ENCODE data around the gene MFSD8. TPM values are rescaled to one million over a fixed set of nuclear protein-coding genes. Genes with fewer than 3 reads are reported as not detected.
"Not testable (repeated sequence)": the region's sequence is repeated elsewhere in the genome, so short reads cannot be mapped to it uniquely, and the experiment has no call there.

The MFSD8 gene
- total RNA-seq, 1 donor from 2014 or later, result 18.7 TPM

DNA sequence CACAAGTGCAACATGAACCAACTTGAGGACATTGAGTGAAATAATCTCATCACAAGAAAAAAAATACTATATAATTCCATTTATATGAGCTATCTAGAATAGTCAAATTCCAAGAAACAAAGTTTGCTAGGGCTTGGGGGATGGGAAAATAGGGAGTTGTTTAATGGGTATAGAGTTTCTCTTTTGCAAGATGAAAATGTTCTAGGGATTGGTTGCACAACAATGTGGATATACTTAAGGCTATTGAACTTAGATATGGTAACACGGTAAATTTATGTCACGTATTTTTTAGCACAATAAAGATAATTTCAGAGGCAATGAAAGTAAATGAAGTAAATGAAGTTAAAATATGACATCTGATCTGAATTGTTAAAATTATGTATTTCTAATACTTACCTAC lies 7.9 kb downstream of the MFSD8 start:
- no peak for DNase-seq (ENCODE audit: low read depth)

- DNase-seq (ENCODE audit: low read depth), result no peak
Observed at GRCh38 chr4:127936974-127937373, 28.0 kb downstream of the MFSD8 start.

- not testable (repeated sequence) for DNase-seq (ENCODE audit: low read depth)
Observed at GRCh38 chr4:127931836-127932235, 33.1 kb downstream of the MFSD8 start.

GRCh38 chr4:127930175-127930574 lies 34.8 kb downstream of the MFSD8 start:
- DNase-seq (ENCODE audit: low read depth), result no peak

DNA sequence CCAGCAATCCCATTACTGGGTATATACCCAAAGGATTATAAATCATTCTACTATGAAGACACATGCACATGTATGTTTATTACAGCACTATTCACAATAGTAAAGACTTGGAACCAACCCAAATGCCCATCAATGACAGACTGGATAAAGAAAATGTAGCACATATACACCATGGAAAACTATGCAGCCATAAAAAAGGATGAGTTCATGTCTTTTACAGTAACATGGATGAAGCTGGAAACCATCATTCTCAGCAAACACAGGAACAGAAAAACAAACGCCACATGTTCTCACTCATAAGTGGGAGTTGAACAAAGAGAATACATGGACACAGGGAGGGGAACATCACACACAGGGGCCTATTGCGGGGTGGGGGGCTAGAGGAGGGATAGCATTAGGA lies 39.3 kb downstream of the MFSD8 start:
- DNase-seq (ENCODE audit: low read depth), result not testable (repeated sequence)

DNA sequence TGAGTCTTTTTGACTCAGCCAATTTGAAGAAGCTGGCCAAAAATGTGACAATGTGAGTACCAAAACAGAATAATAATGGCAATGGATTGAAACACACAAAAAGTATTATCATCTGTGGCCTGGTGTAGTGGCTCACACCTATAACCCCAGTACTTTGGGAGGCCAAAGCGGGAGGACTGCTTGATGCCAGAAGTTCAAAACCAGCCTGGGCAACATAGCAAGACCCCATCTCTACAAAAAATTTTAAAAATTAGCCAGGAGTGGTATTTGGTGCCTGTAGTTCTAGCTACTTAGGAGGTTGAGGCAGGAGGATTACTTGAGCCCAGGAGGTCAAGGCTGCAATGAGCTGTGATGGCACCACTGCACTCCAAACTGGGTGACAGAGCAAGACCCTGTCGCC lies 42.7 kb downstream of the MFSD8 start:
- no peak for DNase-seq (ENCODE audit: low read depth)

- DNase-seq (ENCODE audit: low read depth), result no peak
Observed at GRCh38 chr4:127920521-127920920, 44.5 kb downstream of the MFSD8 start.

- peak; percentile 71 for DNase-seq (ENCODE audit: low read depth)
Observed at GRCh38 chr4:127917151-127917550, 47.8 kb downstream of the MFSD8 start.

DNA sequence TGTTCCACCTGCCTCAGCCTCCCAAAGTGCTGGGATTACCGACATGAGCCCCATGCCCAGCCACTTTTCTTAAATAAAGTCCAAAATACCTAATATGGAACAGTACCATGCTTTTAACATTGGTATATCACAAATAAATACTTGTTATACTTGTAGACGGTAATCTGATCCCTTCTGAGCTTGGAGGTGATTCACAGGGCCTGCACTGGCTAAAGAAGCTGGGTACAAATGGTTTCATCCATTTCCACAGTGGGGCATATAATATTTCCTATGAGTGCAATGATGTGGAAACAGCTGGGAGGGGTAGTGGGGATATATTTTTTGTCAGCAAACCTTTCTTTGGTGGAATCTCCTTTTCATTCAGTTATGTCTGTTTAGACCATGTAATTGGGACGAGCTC lies 48.5 kb downstream of the MFSD8 start:
- DNase-seq (ENCODE audit: low read depth), result no peak

GRCh38 chr4:127905029-127905428 lies 59.9 kb downstream of the MFSD8 start:
- DNase-seq (ENCODE audit: low read depth), result no peak

DNA sequence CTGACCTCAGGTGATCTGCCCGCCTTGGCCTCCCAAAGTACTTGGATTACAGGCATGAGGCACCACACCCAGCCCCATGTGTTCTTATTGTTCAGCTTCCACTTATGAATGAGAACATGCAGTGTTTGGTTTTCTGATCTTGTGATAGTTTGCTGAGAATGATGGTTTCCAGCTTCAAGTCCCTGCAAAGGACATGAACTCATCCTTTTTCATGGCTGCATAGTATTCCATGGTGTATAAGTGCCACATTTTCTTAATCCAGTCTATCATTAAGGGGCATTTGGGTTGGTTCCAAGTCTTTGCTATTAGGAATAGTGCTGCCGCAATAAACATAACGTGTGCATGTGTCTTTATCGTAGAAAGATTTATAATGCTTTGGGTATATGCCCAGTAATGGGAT lies 65.3 kb downstream of the MFSD8 start:
- not testable (repeated sequence) for DNase-seq (ENCODE audit: low read depth)

DNA sequence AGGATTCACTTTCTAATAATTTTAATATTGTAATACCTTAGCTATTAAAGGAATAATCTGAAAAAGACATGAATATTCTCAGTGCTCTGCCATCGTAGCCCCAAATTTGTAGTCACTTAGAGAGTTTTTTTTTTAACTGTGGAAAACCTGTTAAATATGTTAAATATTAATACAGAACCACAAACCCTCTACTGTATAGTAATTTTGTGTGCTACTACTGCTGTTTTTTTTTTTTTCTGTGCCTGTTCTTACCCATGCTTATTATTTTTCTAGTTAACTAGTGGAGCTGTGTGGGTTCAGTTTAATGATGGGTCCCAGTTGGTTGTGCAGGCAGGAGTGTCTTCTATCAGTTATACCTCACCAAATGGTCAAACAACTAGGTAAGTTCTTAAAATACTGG lies 68.4 kb downstream of the MFSD8 start:
- no peak for DNase-seq (ENCODE audit: low read depth)

- no peak for DNase-seq (ENCODE audit: low read depth)
Observed at GRCh38 chr4:127896069-127896468, 68.9 kb downstream of the MFSD8 start.

GRCh38 chr4:127889903-127890302 lies 75.1 kb downstream of the MFSD8 start:
- no peak for DNase-seq (ENCODE audit: low read depth)

DNA sequence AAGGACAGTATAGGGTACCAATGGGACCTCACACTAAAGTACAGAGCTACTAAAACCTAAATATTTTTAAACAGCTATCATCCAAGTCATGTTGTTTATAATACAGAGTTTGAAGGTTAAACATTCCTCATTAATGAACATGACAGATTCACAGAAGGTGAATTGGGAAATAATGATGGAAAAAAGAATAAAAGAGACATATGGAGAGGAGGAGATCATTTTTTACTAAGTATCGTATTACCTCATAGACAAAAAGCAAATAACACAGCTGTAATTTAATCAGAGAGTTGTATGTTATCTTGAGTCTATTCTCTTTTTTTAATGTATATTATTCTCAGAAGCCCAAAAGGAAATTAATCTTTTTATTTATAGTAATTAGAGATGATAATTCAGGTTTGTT lies 76.4 kb downstream of the MFSD8 start:
- no peak for DNase-seq (ENCODE audit: low read depth)

GRCh38 chr4:127881563-127881864 lies 83.5 kb downstream of the MFSD8 start:
- no peak for DNase-seq (ENCODE audit: low read depth)

DNA sequence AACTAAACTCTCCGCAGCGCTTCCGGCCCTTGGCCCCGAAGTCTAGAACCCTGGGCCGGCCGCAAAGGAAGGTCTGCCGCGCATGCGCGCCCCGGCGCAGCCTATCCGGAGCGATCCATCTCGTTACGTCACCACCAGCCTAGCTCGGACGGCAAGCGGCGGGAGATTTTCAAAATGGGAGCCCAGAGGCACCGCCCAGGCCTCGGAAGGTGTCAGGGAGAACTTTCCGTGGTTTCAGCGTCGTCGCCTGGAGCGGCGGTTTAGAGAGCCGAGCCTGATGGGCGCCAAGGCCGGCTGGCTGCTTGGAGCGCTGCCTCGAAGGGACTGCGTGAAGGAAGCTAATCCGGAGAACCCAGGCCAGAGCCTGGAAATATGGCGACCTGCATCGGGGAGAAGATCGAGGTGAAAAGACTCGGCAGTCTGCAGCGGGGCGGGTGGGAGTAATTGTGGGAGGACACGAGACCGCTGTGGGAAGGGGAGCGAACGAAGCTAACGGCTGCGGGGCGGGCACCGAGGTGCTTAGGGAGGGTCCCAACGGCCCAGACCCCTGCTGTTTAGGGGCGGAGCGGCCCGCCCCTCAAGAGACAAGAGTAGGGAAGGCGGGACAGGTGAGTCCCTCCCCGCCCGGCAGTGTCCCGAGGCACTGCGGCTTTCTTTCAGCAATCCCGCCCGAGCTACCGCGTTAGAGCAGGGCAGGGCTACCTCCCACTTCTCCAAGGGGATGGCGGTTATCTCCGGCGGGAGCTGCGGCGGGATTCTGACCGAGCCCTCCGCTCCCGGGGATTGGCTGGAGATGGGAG lies 84.0 kb downstream of the MFSD8 start, which contains the start of gene PLK4:
Gene PLK4 (plus strand): TSS at position 131 of the 800 bp plus-strand sequence. CDS start 242 bp downstream, at position 373.
- peak; percentile 96 for DNase-seq (ENCODE audit: low read depth)

DNA sequence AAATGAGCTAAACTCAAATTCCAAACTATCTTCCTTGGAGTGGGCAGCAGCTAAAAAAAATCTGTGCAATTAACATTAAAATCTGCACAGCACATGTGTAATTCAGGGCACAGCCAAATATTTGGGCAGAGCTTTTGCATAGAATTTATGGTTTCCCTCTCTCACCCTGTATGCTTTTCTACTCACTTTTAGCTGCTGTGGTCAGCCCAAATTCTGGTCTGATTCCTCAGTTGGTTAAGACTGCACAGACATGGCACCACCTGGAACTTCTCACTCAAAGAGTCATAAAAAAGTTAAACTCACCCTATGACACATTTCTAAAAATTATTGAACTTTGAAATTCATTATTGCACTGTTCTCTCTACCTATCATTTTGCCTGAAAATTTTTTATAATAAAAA lies 89.2 kb downstream of the MFSD8 start:
- DNase-seq (ENCODE audit: low read depth), result no peak

- DNase-seq (ENCODE audit: low read depth), result peak; percentile 71
Observed at GRCh38 chr4:127870688-127871087, 94.3 kb downstream of the MFSD8 start.

- no peak for DNase-seq (ENCODE audit: low read depth)
Observed at GRCh38 chr4:127870281-127870680, 94.7 kb downstream of the MFSD8 start.

DNA sequence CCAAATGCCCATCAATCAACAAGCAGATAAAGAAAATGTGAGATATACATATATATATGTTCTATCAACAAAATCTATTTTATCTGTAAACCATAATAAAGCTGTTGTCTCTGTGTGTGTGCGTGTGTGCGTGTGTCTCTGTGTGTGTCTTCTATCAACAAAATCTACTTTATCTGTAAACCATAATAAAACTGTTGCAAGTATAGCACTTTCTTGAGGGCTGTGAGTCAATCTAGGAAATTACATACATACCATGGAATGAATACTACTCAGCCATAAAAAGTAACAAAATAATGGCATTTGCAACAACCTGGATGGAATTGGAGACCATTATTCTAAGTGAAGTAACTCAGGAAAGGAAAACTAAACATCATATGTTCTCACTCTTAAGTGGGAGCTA lies 96.8 kb downstream of the MFSD8 start:
- DNase-seq (ENCODE audit: low read depth), result no peak

All from myocyte (in vitro differentiated cells).